SK-N-SH (cell line): Measurements from ENCODE around the gene ZBED4. TPM values are rescaled to one million over a fixed set of nuclear protein-coding genes. Genes with fewer than 3 reads are reported as not detected.

Experiments
- CTCF ChIA-PET: fragments of 300-600, 350-600 bp; formaldehyde crosslinking; extraction: SDS; loops from one replicate; lab custom pipeline; 2021; lab: Yijun Ruan, JAX
- POLR2A ChIA-PET: fragments of 350-600 bp; sonication (Branson Sonifier 250); formaldehyde crosslinking; extraction: SDS; loops from one replicate; lab custom pipeline; 2020; ENCODE audit warnings: antibody characterized with exemption, inconsistent platforms; lab: Yijun Ruan, JAX
- DNase-seq: peaks from one replicate; pipeline ENCODE4 v3.0.0; 2012
- H2AFZ ChIP-seq: fragments of 200-600 bp; sonication (generic); 2 replicates; pipeline ENCODE4 v1.8.1; 2016; ENCODE audit warnings: antibody characterized with exemption, mild to moderate bottlenecking, low read depth
- H3F3A ChIP-seq: fragments of 200-600 bp; sonication (generic); replicated peaks from 2 replicates; pipeline ENCODE3; 2016; ENCODE audit warnings: antibody characterized with exemption, mild to moderate bottlenecking; ENCODE audit not compliant: insufficient read depth
- H3K27ac ChIP-seq, 2 experiments: fragments of 200-500 bp in 1 of 2; fragments of 200-600 bp in 1 of 2; sonication (Bioruptor generic) in 1 of 2; sonication (generic), shearing (Covaris generic) in 1 of 2; 2 replicates each; pipeline versions ENCODE4 v1.5.1 to v1.6.1; 2014 to 2016; ENCODE audit warnings: low read depth in 2 of 2, inconsistent platforms in 1 of 2, low read length in 1 of 2, mild to moderate bottlenecking in 1 of 2, mixed read lengths in 1 of 2
- H3K27me3 ChIP-seq: fragments of 200-600 bp; sonication (generic), shearing (Covaris generic); 2 replicates; pipeline ENCODE4 v1.6.1; 2016; ENCODE audit warnings: mixed run types; ENCODE audit not compliant: insufficient read depth
- H3K36me3 ChIP-seq, 2 experiments: fragments of 200-500 bp in 1 of 2; fragments of 200-600 bp in 1 of 2; sonication (Bioruptor generic) in 1 of 2; sonication (generic) in 1 of 2; replicated peaks in 1 of 2; 2 replicates each; pipeline versions ENCODE3 to v1.5.1; 2014 to 2016; ENCODE audit warnings: low read length in 1 of 2, mild to moderate bottlenecking in 1 of 2; ENCODE audit not compliant: insufficient read depth in 2 of 2, control insufficient read depth in 1 of 2
- H3K4me1 ChIP-seq, 2 experiments: fragments of 200-500 bp in 1 of 2; fragments of 200-600 bp in 1 of 2; sonication (Bioruptor generic) in 1 of 2; sonication (generic), shearing (Covaris generic) in 1 of 2; 2 replicates each; pipeline versions ENCODE4 v1.5.1 to v1.6.1; 2014 to 2016; ENCODE audit warnings: low read depth in 1 of 2, low read length in 1 of 2, mixed run types in 1 of 2; ENCODE audit not compliant: insufficient read depth in 2 of 2, control insufficient read depth in 1 of 2
- H3K4me2 ChIP-seq: fragments of 200-600 bp; sonication (generic), shearing (Covaris generic); 2 replicates; pipeline ENCODE4 v1.6.1; 2017; ENCODE audit warnings: mixed run types
- H3K4me3 ChIP-seq, 2 experiments: fragments of 200-500 bp in 1 of 2; fragments of 200-600 bp in 1 of 2; sonication (Bioruptor generic) in 1 of 2; sonication (generic), shearing (Covaris generic) in 1 of 2; 2 replicates each; pipeline versions ENCODE4 v1.5.1 to v1.8.1; 2014 to 2016; ENCODE audit warnings: low read depth in 2 of 2, inconsistent platforms in 1 of 2, low read length in 1 of 2, mild to moderate bottlenecking in 1 of 2, mixed read lengths in 1 of 2, moderate library complexity in 1 of 2
- H3K79me2 ChIP-seq: fragments of 200-600 bp; sonication (generic); 2 replicates; pipeline ENCODE4 v1.8.1; 2017; ENCODE audit warnings: mild to moderate bottlenecking; ENCODE audit not compliant: insufficient read depth
- H3K9ac ChIP-seq: fragments of 200-600 bp; sonication (generic); 2 replicates; pipeline ENCODE4 v1.6.1; 2017; ENCODE audit warnings: mixed run types
- H3K9me2 ChIP-seq: fragments of 200-600 bp; sonication (generic); 2 replicates; pipeline ENCODE4 v1.6.1; 2017; ENCODE audit warnings: mixed run types
- H3K9me3 ChIP-seq: fragments of 200-600 bp; sonication (generic); 2 replicates; pipeline ENCODE4 v1.6.1; 2017; ENCODE audit warnings: mixed run types, mild to moderate bottlenecking, moderate library complexity
- H4K20me1 ChIP-seq: fragments of 200-600 bp; sonication (generic); 2 replicates; pipeline ENCODE4 v1.6.1; 2017; ENCODE audit warnings: mild to moderate bottlenecking, mixed run types; ENCODE audit not compliant: insufficient read depth
- CHD2 ChIP-seq: fragments of 150-350 bp; IDR thresholded peaks from 2 replicates; pipeline ENCODE4 v1.6.1; 2018; ENCODE audit warnings: low read length; ENCODE audit not compliant: partially characterized antibody
- CTCF ChIP-seq: fragments of 200-600 bp; sonication (generic); IDR thresholded peaks from 2 replicates; pipeline ENCODE4 v1.6.1; 2017; ENCODE audit warnings: antibody characterized with exemption, mild to moderate bottlenecking, moderate library complexity
- ELF1 ChIP-seq: IDR thresholded peaks from 2 replicates; pipeline ENCODE4 v1.4.0; 2012
- EP300 ChIP-seq, 2 experiments: IDR thresholded peaks; 2 replicates each; pipeline versions ENCODE4 v1.4.0 to v1.6.1; 2012; ENCODE audit warnings: borderline replicate concordance in 1 of 2, low read depth in 1 of 2, low read length in 1 of 2
- EZH2phosphoT487 ChIP-seq: fragments of 200-600 bp; sonication (generic); IDR thresholded peaks from 2 replicates; pipeline ENCODE4 v1.6.1; 2017; ENCODE audit warnings: low read depth, mixed run types, mild to moderate bottlenecking, antibody characterized with exemption, moderate library complexity, borderline replicate concordance
- FOSL2 ChIP-seq: IDR thresholded peaks from 2 replicates; pipeline ENCODE4 v1.4.0; 2012; ENCODE audit warnings: low read depth, mild to moderate bottlenecking, moderate library complexity, borderline replicate concordance
- FOXJ3 ChIP-seq: sonication (generic); formaldehyde crosslinking; IDR thresholded peaks from 2 replicates; pipeline ENCODE4 v1.5.1; 2020; ENCODE audit warnings: mild to moderate bottlenecking, missing genetic modification reagents
- MEF2A ChIP-seq: IDR thresholded peaks from 2 replicates; pipeline ENCODE4 v1.4.0; 2012; ENCODE audit warnings: low read depth, borderline replicate concordance
- MXI1 ChIP-seq: IDR thresholded peaks from 2 replicates; pipeline ENCODE4 v1.6.1; 2012; ENCODE audit warnings: mild to moderate bottlenecking, low read depth, low read length, improper control_type of control experiment
- NFIC ChIP-seq: IDR thresholded peaks from 2 replicates; pipeline ENCODE4 v1.4.0; 2012; ENCODE audit warnings: borderline replicate concordance
- RAD21 ChIP-seq: IDR thresholded peaks from 2 replicates; pipeline ENCODE4 v1.6.1; 2012; ENCODE audit warnings: mild to moderate bottlenecking, low read length
- RCOR1 ChIP-seq: fragments of 150-350 bp; IDR thresholded peaks from 2 replicates; pipeline ENCODE4 v1.6.1; 2017; ENCODE audit warnings: antibody characterized with exemption, low read length
- REST ChIP-seq: IDR thresholded peaks from 2 replicates; pipeline ENCODE4 v1.6.1; 2012; ENCODE audit warnings: mild to moderate bottlenecking, low read depth, low read length, moderate library complexity
- RFX5 ChIP-seq: IDR thresholded peaks from 2 replicates; pipeline ENCODE4 v1.6.1; 2012; ENCODE audit warnings: mild to moderate bottlenecking, improper control_type of control experiment, low read length
- TAF1 ChIP-seq: IDR thresholded peaks from 2 replicates; pipeline ENCODE4 v1.6.1; 2012; ENCODE audit warnings: low read depth, mild to moderate bottlenecking, low read length, moderate library complexity, borderline replicate concordance
- TCF12 ChIP-seq: IDR thresholded peaks from 2 replicates; pipeline ENCODE4 v1.4.0; 2012
- TEAD4 ChIP-seq: IDR thresholded peaks from 2 replicates; pipeline ENCODE4 v1.4.0; 2012; ENCODE audit warnings: mild to moderate bottlenecking, borderline replicate concordance; ENCODE audit not compliant: insufficient read depth
- WGBS: methylation state at CpG from one replicate; pipeline ENCODE4 v1.1.6; 2017; ENCODE audit warnings: low lambda C conversion rate; 5-methylcytosine and 5-hydroxymethylcytosine counted together
- polyA plus RNA-seq, 3 experiments: library from polyadenylated mRNA; depleted of rRNA; stranded (reverse); fragments of >200 nt; gene quantifications; 2 replicates each; pipeline ENCODE4 v1.2.3, GENCODE V29; 2012
- TF ChIP-seq, protein P1 (sequence below): IDR thresholded peaks from 2 replicates; pipeline ENCODE4 v1.4.0; 2012; ENCODE audit warnings: low read depth
- TF ChIP-seq, protein P2 (sequence below): fragments of 150-350 bp; IDR thresholded peaks from 2 replicates; pipeline ENCODE4 v1.6.1; 2017; ENCODE audit warnings: antibody characterized with exemption, low read length, low read depth, borderline replicate concordance

The ZBED4 gene
- polyA plus RNA-seq, 1 of the 3 experiments (the other 2 are of a cell fraction), result 7.9 TPM

DNA sequence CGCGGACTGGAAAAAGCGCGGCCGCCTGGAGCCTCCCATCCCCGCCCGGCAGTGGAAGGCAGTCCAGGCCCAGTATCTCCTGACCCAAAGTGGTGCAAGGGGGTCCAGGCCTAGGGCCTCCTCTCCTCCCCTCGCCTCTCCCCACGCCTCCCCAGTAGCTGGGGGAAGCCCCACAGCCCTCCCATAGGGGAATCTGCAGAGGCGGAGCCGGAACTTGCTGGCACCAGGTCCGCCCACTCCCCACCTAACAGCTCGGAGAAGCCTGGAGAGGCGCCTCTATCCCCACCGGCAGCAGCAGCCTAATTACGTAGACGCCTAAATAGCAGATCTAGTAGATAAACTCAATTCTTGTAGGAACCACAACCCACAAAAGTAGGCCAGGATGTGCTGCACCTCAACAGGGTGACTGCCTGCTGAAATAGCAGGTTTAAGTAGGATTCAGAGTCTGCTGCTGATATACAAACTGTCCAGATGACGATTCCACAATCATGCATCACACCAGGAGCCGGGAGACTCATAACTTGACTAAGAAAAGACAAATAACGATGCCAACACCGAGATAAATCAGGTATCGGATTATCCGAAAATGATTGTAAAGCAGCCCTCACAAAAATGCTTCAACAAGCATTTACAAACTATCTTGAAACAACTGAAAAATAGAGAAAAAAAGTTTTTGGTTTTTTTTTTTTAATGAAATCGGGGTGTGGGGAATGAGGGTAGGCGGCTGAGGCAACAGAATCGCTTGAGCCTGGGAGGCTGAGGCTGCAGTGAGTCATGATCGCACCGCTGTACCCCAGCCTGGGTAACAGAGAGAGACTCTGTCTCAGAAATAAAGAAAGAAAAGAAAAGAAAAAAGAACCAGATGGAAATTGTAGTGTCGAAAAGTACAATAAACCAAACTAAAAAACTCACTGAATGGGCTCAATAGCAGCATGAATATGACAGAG, 14.6 kb upstream of the ZBED4 start:
- no peaks in the 10 kb centered on the region for H4K20me1 ChIP-seq
- H3F3A ChIP-seq, result no peaks in the 10 kb centered on the region
- TF ChIP-seq RAD21 (no peak), CHD2 (no peak), FOSL2 (no peak), TEAD4 (no peak), EZH2phosphoT487 (no peak), RFX5 (no peak), REST (no peak)
- TF ChIP-seq, protein P1, sequence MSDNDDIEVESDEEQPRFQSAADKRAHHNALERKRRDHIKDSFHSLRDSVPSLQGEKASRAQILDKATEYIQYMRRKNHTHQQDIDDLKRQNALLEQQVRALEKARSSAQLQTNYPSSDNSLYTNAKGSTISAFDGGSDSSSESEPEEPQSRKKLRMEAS, result no peak
- H3K79me2 ChIP-seq, result no peaks in the 10 kb centered on the region
- no peak for DNase-seq
- H3K27ac ChIP-seq, result no peak overlapping the region
- no peaks in the 10 kb centered on the region for H3K4me1 ChIP-seq
- no peaks in the 10 kb centered on the region for H3K9me3 ChIP-seq
- POLR2A ChIA-PET, result no interaction called here
- no peak overlapping the region for H3K4me3 ChIP-seq
- H3K27me3 ChIP-seq, result no peaks in the 10 kb centered on the region
- no peak overlapping the region for H2AFZ ChIP-seq
- no peaks in the 10 kb centered on the region for H3K9me2 ChIP-seq
- no peaks in the 10 kb centered on the region for H3K36me3 ChIP-seq
- H3K9ac ChIP-seq, result no peak overlapping the region
- CTCF ChIA-PET, result interaction anchor here (1.0 kb wide), 1 partner anchor 9 kb away, joined by 4 read pairs; no protein-coding TSS in a partner anchor
- WGBS, result 81% methylated on average over 25 of the region's 29 CpGs
- no peak overlapping the region for H3K4me2 ChIP-seq

- CTCF ChIA-PET, result interaction anchor here (1.0 kb wide), 1 partner anchor 18 kb away, joined by 3 read pairs; no protein-coding TSS in a partner anchor
- Histone ChIP-seq H3F3A (no peaks in the 10 kb centered on the region), H3K4me2 (no peak overlapping the region), H2AFZ (no peak overlapping the region), H3K36me3 (no peaks in the 10 kb centered on the region), H3K9me2 (no peaks in the 10 kb centered on the region), H4K20me1 (no peaks in the 10 kb centered on the region), H3K27me3 (peaks cover 28% of the 10 kb centered on the region), H3K79me2 (no peaks in the 10 kb centered on the region), H3K4me1 (peaks cover 0 to 3% of the 10 kb centered on the region in 2 experiments; a peak in 1 of 4 replicates), H3K9ac (no peak overlapping the region), H3K27ac (no peak overlapping the region), H3K4me3 (no peak overlapping the region), H3K9me3 (no peaks in the 10 kb centered on the region)
- POLR2A ChIA-PET, result no interaction called here
- DNase-seq, result no peak
- WGBS, result 77% methylated on average over 11 of the region's 16 CpGs
- no peak for TF ChIP-seq CHD2
- TF ChIP-seq FOSL2, result no peak
- no peak for TF ChIP-seq MXI1
- no peak for TF ChIP-seq CTCF
- no peak for TF ChIP-seq RFX5
- no peak for TF ChIP-seq RCOR1
- no peak for TF ChIP-seq EP300 (IDR thresholded peaks at IDR 0.05; ENCODE audit: borderline replicate concordance in 1 of 2, low read depth in 1 of 2, low read length in 1 of 2)
- no peak for TF ChIP-seq MEF2A
- no peak for TF ChIP-seq NFIC
- no peak for TF ChIP-seq FOXJ3 (CRISPR knock-in tag)
- TF ChIP-seq TEAD4, result no peak
- TF ChIP-seq, protein P1, result no peak
- TF ChIP-seq, protein P2, sequence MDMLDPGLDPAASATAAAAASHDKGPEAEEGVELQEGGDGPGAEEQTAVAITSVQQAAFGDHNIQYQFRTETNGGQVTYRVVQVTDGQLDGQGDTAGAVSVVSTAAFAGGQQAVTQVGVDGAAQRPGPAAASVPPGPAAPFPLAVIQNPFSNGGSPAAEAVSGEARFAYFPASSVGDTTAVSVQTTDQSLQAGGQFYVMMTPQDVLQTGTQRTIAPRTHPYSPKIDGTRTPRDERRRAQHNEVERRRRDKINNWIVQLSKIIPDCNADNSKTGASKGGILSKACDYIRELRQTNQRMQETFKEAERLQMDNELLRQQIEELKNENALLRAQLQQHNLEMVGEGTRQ, result no peak
- no peak for TF ChIP-seq TCF12
- no peak for TF ChIP-seq ELF1
- no peak for TF ChIP-seq TAF1
- no peak for TF ChIP-seq RAD21
These were observed 8.4 kb upstream of the ZBED4 start for GRCh38 chr22:49845241-49845640.
